Activated CD4-positive, CD25-positive, alpha-beta regulatory T cell (primary cell): ENCODE measurements around the gene MSI2.

ENCODE experiments used
- DNase-seq, 4 experiments: peaks; one replicate each; lab custom pipeline; 2025; lab: John Stamatoyannopoulos, UW

MSI2 gene

DNA sequence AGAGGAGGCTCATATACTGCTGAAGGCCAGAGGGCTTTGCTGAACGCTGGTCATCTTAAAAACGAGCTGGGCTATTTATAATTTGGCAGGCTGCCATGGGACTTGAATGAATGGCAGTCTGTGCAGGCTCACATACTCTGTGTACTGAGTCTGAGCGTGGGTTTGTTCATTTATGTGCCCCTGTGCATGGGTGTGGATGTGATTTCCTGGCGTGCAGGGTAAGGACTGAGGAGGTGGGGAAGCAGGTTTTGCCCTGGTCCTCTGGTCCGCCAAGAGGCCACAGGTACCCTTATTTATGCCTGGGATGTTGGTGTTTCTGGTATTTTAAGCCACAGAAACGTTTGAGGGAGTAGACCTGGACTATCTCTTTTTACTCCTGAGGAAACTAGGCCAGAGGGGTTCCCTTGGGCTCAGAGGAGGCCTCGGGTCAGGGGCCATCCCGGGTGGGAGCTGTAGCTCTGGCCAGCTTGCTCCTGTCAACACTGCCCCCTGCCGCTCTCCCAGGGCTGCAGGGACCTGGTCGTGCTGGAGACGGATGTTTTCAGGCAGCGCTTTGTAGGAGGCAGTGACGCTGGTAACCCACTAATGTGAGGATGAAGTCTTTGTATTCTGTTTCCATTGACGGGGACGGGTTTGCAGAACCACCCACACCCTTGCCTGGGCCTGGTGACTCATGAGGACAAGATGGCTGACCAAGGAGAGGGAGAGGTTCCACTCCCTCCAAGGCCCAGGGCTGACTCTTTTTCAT lies 184.4 kb downstream of the MSI2 start:
- peak; percentile 32 to 50 (median 46) for DNase-seq

DNA sequence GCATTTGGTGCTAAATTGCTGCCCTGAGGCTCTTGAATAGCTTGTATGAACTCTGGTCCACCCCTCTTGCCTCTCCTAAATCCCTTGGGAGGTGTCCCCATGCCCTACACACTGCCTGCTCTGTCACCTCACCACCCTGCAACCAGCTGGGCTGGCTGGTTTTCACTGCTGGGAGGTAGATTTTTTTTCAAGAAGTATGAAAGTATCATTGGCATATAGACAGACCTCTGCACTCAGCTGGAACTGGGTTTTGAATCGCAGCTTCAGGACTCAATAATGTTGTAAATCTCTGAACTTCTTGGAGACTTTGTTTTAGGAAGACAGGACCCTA lies 184.9 kb downstream of the MSI2 start:
- no peak for DNase-seq

DNA sequence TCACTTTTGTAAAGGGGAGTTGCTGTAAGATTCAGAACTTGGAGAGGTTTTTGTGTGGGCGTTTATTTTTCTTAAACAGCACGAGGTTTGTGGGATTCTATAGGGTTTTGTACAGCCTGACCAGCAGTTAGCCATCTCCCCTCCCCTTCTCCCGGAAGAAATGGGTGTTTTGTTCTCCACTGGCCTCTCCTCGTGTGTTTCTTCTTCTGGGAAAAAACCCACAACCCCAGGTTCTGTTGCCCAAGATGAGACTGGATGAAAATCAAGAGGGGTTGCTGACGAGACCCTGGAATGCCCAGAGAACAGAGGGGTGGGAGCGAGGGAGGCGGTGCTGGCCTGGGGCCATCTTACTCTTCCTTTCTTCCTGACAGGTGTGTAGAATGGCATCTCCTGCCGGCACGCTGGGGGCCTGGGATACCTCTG lies 186.1 kb downstream of the MSI2 start:
- DNase-seq, result no peak

DNA sequence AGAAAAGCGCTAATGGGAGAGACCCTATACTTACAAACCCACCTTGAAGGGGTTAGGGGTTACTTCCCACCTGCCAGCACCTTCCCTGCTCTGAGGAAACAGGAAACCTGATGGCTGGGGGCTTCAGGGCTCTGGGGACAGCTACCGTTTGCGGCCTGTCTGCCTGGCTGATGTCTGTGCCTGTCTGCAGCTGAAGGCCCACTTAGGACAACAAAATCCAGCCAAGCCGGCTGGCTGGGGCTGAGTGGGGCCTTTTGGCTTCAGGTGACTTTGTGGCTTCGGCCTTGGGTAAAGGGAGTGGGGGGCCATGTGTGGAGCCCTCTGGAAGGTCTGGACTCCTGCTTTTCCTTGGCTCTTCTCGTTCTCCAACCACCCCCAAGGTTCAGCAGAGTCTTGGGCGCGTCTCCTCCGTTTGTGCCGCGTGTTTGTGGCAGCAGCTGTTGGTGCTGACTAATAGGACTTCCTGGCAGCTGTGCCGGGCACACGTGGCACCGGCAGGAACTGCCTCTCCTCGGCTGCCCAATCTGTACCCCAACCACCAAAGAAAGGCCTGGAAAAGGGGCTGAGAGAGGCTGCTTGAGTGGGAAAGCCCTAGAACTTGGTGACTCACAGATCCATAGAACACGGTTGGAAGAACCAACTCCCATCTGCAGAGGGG lies 186.7 kb downstream of the MSI2 start:
- peak in 3 of 4 experiments; percentile 24 to 47 (median 36) for DNase-seq

DNA sequence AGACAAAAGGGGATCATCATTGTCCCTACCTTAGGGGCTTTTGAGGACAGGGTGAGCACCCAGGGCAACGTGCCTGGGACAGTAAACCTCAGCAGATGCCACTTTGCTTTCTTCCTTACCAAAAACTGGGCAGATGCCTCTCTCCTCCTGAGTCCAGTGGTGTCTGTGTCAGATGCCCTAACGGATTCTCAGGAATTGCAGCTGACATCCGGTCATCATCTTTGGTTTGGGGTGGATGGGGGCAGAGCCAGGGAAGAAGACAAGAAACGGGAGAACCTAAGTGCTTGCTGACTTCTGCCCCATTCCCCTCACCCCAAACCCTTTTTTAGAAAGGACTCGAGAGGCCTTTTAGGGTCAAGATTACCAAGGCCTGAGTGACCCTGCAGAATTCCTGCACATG lies 187.5 kb downstream of the MSI2 start:
- no peak for DNase-seq

DNA sequence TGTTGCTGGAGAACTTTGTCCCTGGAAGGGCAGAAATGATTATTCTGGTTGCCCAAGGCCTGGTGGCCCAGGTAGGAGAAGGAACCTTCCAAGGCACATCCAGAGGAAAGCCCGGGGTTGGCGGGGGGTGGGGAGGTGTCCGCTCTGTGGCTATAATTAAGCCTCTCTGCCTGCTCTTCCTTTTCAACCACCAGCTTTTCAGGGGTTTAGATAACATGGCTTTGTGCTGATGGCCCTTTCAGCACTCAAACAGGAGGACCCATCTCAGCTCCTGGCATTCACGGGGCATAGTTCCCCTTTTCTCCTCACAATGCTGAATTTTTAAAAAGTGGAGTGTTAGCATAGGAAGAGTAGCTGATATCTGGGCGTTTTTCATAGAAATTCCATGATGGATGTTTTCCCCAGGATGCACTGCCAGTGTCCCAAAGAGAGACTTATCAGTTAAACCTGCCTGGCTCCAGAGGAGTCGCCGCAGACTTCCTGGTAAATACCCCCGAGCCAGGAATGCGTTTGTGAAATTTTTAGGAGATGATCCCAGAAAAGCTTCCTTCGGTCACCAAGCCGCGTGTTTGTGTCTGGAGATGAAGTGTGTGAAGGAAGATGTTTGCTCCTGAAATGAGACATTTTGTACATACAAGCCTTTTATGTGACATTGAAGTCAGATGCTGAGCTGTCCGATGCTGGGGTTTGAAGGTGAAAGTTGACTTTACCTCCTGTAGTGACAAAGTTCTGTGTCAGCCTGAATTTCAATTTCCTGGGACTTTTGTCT lies 188.5 kb downstream of the MSI2 start:
- DNase-seq, result no peak

DNA sequence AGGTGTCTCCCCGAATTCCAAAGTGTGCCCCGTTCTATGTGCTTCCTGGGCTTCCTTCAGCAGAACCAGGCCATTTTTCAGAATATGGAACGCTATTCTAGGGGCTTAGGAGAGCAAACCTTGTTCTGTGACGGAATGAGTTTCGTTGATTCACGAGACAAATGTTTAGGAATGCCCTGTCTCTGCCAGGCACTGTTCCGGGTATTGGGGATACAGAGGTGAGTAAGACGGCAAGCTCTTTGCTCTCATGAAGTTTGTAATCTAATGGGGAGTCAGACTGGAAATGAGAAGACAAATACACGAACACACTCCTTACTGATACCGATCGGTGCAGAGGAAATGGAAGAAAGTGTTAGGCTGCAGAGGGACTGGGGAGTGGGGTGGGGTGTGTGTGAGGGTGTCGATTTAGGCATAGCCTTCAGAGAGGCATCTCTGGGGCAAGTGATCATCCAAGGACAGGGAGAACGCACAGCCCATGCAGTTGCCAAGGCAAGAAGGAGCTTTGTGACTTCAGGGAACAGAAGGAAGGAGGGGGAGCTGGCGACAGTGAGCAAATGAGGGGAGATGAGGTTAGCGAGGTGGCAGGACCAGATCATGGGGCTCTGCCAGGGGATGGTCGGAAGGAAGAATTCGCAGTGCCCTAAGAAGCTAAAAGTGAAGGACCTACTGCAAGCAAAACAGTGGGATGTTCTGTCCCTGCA lies 189.6 kb downstream of the MSI2 start:
- no peak for DNase-seq

DNA sequence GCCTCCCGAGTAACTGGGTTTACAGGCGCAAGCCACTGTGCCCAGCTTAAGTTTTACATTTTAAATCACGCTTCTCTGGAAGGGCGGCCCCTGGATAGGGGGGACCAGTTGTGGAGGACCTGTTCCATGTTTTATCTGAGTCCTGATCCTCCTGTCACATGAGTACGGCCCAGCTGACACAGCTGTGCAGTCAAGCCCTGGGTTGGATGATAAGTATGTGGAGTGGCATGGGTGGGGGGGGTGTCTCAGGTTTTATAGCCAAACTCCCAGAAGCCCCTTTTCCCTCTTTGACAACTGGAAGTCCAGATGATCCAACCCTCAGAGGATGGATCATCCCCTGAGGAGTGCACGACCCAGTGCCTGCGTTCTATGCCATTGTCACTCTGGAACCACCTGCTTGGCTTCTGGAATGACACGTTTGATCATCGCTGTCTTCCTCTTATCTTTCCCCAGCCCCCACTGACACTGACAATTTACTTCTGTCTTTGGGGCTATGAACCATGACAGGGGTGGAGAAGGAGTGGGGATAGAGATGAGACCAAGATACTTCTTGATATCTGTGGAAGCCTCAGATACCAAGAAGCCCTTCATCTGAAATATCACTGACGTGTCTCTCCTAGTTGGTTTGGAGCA lies 191.2 kb downstream of the MSI2 start:
- no peak for DNase-seq

DNA sequence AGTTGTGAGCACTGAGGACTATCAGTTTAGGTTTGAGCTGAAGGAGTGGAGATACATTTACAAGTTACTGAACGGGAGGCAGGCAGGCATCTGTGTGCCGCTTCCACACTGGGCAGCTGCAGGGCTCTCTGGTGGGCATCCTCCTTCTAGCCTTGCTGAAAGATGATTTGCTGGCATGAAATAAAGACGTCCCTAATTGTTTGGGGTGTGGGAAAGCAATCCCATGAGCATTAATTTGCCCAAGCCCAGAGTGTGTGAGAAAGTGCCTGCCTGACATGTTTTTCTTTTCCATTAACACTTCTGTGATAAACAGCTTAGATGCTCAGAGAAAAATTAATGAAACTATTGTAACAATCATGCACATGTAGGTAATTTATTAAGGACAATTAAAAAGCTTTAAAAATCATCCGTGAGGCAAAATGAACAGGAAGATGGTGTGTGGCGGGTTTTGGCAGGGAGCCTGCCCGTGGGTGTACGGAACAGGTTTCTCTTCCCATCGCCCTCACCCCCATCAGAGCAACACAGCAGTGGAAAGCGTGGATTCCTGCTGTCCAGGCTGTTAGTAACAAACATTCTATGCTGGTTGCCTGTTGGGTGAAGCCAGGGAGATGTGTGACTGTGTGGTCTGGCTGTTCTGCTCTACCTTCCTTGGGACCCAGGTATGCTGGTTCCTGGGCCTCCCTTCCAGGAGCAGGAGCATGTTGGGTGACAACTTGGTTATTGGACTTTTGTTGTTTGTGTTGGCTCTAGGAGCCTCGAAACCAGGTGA lies 191.9 kb downstream of the MSI2 start:
- no peak for DNase-seq

DNA sequence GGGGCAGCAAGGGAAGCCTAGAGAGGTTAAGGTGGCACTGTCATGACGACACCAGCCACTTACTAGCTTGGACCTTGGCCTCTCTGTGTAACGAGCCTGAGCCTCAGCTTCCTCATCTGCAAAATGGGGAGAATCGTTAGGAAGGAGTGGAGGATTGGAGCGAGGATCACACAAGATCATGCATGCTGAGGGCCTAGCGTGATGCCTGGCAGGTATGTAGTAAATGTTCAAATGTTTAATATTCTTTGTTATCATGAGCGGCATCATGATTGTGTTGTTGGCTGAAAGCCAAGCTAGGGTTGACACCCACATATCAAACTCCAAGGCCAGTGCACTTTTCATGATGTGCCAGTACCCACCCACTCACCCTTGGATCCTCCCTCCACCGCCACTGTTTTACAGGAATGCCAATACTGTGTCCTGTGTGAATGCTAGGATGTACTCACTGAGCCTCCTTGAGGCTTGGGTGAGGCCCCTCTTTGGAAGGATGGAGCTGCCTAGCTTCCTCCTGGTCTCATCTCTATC lies 192.5 kb downstream of the MSI2 start:
- no peak for DNase-seq

DNA sequence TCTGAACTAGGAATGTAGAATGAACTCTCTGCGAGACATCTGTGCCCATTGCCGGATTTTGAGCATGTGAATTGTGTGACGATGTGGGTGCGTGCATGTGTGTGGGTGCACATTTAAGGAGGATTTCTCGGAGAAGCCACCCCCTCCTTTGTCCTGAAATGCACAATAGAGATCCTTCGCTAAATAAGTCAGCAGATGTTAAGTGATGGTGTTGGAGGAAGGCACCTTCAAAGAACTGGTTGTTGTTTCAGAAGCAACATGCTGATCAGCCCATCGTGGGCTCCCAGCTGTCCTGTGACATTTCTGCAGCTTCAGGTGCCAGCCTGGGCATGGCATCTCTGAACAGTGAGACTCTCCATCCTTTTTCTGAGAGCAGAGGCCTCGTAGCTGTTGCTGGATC lies 194.9 kb downstream of the MSI2 start:
- no peak for DNase-seq

DNA sequence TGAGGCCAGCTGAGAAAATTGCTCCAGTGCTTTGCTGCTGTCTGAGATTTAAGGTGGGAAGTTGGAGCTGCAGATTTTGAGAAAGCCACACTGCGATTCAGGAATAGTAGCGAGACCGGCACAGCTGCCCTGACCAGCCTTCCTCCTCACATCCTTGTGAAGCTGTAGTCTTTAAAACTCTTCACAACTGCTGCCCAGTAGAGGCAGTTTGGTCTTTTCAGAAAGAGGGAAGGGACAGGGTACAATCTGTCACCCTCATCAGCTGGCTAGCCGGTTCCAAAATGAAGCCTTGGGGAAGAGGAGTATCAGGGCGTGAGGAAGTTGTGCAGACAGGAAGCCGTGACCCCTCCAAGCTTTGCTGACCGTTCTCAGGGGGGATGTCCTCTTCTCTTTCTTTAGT lies 195.3 kb downstream of the MSI2 start:
- DNase-seq, result no peak

DNA sequence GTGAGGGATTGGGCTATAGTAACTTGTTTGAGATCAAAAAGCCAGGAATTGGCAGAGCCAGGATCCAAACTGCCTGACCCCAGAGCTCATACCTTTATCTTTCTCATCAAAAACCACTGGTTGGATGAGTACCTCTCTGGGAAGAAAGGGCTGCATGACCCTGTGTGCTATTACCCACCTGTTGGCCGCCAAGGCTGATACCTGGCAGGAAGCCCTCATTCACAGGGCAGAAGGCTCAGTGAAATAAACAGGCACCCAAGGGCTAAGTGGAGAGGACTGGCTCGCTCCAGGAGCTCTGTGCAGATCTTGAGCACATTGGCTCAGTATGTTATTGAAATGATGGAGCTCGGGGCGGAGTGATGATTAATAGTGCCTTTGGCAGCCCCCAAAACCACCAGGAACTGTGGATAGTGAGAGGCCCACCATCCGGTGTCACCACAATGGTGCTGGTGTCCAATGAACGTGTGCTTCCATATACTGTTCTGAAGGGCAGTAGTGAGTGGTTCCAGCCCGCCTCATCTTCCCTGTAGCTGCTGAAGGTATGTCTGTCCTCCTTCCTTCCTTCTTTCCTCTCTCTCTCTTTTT lies 197.6 kb downstream of the MSI2 start:
- no peak for DNase-seq

DNA sequence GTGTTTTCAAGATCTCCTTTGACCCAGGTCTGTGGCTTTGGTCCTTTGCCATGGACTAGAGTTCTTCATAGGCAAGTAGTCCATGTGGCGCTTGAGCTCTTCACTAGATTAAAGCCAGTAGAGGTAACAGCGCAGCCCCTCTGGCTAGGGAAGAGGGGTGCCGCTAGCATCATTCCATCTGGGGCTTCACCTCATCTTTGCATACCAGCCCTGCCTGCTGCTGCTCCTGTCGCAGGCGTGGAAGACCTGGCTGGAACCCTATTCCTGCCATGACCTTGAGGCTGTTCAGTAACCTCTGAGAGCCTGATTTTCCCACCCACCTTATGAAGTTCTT lies 198.4 kb downstream of the MSI2 start:
- DNase-seq, result no peak

DNA sequence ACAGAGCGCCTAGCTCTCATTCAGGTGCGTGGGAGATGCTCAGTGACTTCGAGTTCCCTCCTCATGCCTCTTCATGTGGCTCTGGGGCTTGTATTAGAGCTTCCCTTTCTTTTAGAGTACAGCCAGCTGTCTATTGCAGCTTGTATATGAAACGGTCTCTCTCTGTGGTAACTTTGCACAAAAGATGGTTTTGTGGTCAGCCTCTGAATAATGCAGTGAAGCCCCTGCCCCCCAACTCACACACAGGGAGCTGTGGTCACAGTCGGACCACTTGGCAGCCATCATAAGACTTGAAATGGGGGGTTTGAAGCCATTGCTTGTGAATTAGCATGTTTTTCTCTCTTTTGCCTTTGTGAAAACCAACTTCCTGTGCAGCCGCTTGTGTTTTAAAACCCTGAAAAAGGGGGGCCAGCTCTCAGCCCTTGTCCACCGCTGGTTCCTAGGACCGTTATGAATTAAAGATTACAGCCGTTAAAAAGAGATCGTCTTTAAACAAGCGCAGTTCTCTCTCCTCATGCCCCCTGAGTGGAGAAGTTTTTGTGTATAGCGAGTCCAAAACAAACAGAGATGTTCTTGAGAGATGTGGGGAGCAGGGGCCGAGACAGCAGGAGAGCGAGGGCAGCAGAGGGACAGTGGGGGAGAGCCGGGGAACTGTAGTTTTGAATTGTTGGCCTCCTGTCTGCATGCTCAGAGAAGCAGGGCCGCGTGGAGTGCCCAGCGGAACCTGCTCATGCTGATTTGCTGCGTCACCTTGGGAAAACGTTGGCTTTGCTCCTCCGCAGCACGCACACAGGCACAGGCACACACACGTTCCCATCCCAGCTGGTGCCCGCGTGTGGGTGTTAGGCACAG lies 199.0 kb downstream of the MSI2 start:
- no peak for DNase-seq

DNA sequence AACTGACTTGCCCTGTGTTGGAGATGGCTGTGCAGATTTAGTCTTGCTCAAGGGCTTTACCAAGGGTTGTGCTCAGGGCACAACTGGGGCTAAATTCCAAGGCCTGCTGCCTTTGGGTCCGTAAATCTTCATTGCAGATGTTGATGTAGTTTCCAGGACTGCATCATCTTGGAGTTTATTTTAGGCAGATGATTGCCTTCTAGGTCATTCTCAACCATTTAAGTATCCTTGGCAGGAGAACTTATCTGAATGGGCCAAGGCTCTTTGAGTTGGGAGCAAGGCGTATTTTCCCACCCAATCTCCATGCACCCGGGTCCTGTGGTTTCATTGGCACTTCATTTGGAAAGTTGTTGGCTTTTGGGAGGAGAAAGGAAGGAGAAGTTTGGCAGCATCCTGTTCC lies 200.3 kb downstream of the MSI2 start:
- no peak for DNase-seq

DNA sequence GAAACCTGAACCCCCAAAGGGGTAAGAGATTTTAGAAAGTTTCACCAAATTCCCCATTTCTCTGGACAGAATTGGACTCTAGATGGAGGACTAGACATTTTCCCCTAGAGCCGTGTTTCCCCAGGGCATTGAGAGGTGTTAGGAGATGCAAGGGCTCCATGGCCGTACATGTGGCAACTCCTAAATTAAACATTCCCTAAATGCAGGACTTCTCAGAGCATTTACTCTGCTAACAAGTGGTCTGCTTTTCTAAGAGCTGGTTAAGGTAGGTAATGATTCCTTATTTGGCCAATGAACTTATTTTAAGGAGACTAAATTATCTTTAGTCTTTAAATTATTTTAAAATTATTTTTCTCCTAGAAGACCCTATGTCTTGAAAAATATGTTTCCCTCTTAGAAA lies 200.9 kb downstream of the MSI2 start:
- DNase-seq, result no peak

DNA sequence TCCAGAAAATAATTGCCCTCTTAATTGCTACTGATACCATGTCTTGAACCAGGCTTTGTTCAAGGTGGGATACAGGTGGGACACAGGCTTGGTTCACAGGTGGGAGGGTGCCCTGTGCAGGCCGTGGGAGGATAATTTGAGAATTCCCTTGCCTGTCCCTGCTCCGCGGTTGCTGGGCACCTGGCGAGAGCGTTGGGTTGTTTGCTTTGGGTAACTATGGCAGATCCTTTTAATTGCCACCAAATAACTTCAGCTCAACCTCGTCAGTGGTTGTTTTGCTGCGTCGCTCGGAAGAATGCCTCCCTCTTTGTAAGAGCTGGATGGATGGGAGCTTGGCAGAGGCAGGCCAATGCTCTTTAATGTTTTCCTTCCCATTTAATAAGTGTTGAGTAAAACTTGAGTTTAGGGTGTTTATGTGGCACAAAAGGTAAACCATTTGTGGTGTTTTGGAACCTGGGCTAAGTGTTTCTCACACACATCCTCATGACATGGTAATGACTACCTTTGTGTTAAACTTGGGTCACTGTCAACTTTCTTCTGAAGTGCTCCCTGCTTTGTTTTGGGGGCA lies 202.5 kb downstream of the MSI2 start:
- DNase-seq, result no peak

DNA sequence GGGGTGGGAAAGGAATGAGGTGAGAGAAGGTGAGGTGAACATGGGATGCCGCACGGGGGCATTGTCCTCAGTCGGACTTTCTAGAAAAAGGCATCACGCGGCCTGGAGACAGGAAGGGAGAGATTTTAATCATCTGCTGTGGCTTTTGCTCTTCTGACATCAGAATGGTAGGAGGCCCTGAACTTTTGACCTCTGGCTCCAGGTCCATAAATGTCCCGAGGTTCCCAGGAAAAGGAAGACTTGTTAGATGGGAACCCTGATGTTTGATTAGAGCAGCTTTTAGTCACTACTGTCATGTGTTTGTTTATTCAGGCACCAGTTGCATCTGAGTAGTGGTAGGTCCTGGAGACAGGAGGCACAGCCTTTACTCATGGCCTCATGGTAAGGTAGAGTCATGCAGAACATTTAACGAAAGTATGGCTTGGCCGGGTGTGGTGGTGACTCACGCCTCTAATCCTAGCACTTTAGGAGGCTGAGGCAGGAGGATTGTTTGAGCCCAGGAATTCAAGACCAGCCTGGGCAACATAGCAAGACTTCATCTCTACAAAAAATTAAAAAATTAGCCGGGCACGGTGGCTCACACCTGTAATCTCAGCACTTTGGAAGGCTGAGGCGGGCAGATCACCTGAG lies 203.1 kb downstream of the MSI2 start:
- DNase-seq, result no peak
